Measurements from ENCODE around the gene SLITRK3.

Gene SLITRK3

GRCh38 chr3:165195640-165196576 lies at the start of gene SLITRK3:
Gene SLITRK3, minus strand, starts transcription at chr3:165196384. Its CDS starts 5,554 bp downstream, at chr3:165190830.
- H3K4me3 ChIP-seq (ENCODE audit: low read depth, low read length): no peak within 1 kb of the TSS
- DNase-seq (ENCODE audit: low read depth): no peak
- TF ChIP-seq CTCF (IDR thresholded peaks at IDR 0.05; ENCODE audit: insufficient read depth, low read depth, low read length, missing control alignments): no peak

- no peak for DNase-seq (ENCODE audit: low read depth)
- TF ChIP-seq CTCF (IDR thresholded peaks at IDR 0.05; ENCODE audit: insufficient read depth, low read depth, low read length, missing control alignments): no peak
Observed at GRCh38 chr3:165243597-165243996, 47.4 kb upstream of the SLITRK3 start.

GRCh38 chr3:165233501-165234195 lies 37.5 kb upstream of the SLITRK3 start:
- no peak overlapping the region for H3K4me3 ChIP-seq (ENCODE audit: low read depth, low read length)
- DNase-seq (ENCODE audit: low read depth): no peak
- TF ChIP-seq CTCF (IDR thresholded peaks at IDR 0.05; ENCODE audit: insufficient read depth, low read depth, low read length, missing control alignments): no peak

More at GRCh38 chr3:165243597-165243996, 47.4 kb upstream of the SLITRK3 start:
- no peak overlapping the region for H3K4me3 ChIP-seq (ENCODE audit: low read depth, low read length)

GRCh38 chr3:165225604-165226003 lies 29.4 kb upstream of the SLITRK3 start:
- no peak for DNase-seq (ENCODE audit: low read depth)
- no peak for TF ChIP-seq CTCF (IDR thresholded peaks at IDR 0.05; ENCODE audit: insufficient read depth, low read depth, low read length, missing control alignments)
- no peak overlapping the region for H3K4me3 ChIP-seq (ENCODE audit: low read depth, low read length)

- no peak for DNase-seq (ENCODE audit: low read depth)
- H3K4me3 ChIP-seq (ENCODE audit: low read depth, low read length): no peak overlapping the region
- no peak for TF ChIP-seq CTCF (IDR thresholded peaks at IDR 0.05; ENCODE audit: insufficient read depth, low read depth, low read length, missing control alignments)
Observed at GRCh38 chr3:165217739-165218138, 21.6 kb upstream of the SLITRK3 start.

- TF ChIP-seq CTCF (IDR thresholded peaks at IDR 0.05; ENCODE audit: insufficient read depth, low read depth, low read length, missing control alignments): no peak
- no peak for DNase-seq (ENCODE audit: low read depth)
- no peak overlapping the region for H3K4me3 ChIP-seq (ENCODE audit: low read depth, low read length)
Observed at GRCh38 chr3:165212580-165212979, 16.4 kb upstream of the SLITRK3 start.

All from GM12865 (cell line).